ENCODE measurements around the gene EFHC1.

GRCh38 chr6:52482903-52483670, 62.9 kb downstream of the EFHC1 start:
- no peak for TF ChIP-seq CTCF (conservative IDR thresholded peaks at IDR 0.05; ENCODE audit: low read depth in 2 of 2)
- TF ChIP-seq CREB1 (CRISPR knock-in tag; IDR thresholded peaks at IDR 0.05; ENCODE audit: low read depth), result no peak
- no peak for TF ChIP-seq REST (IDR thresholded peaks at IDR 0.05; ENCODE audit: unreplicated experiment)
- no peak for TF ChIP-seq POLR2AphosphoS5 (IDR thresholded peaks at IDR 0.05; ENCODE audit: low read depth)

All from GM23338 (cell line).